Suprapubic skin (tissue), 4 donors: ENCODE measurements around the gene PLB1. TPM values are rescaled to one million over a fixed set of nuclear protein-coding genes. Genes with fewer than 3 reads are reported as not detected.

Source experiments
- DNase-seq, 2 donors: peaks; one replicate each; pipeline ENCODE4 v3.0.0-alpha.2; 2019; ENCODE audit warnings: low spot score in 2 of 2
- H3K27ac ChIP-seq: fragments of 200-600 bp; sonication (generic); one replicate; pipeline ENCODE4 v1.5.1; 2019
- H3K27me3 ChIP-seq: fragments of 200-600 bp; sonication (generic); one replicate; pipeline ENCODE4 v1.5.1; 2019
- H3K36me3 ChIP-seq: fragments of 200-600 bp; sonication (generic); one replicate; pipeline ENCODE4 v1.5.1; 2019
- H3K4me1 ChIP-seq: fragments of 200-600 bp; sonication (generic); one replicate; pipeline ENCODE4 v1.5.1; 2019
- H3K4me3 ChIP-seq: fragments of 200-600 bp; sonication (generic); one replicate; pipeline ENCODE4 v1.5.1; 2019; ENCODE audit warnings: mild to moderate bottlenecking
- H3K9me3 ChIP-seq: fragments of 200-600 bp; sonication (generic); one replicate; pipeline ENCODE4 v1.5.1; 2019
- EP300 ChIP-seq: sonication (generic); formaldehyde crosslinking; IDR thresholded peaks from one replicate; pipeline ENCODE4 v1.6.1; 2017; ENCODE audit warnings: antibody characterized with exemption
- POLR2A ChIP-seq, 2 donors: fragments of 450-650 bp; IDR thresholded peaks; one replicate each; pipeline ENCODE4 v1.6.1; 2017; ENCODE audit warnings: antibody characterized with exemption in 2 of 2, mild to moderate bottlenecking in 2 of 2, moderate library complexity in 2 of 2
- POLR2AphosphoS5 ChIP-seq, 3 donors: sonication (generic); formaldehyde crosslinking; IDR thresholded peaks; one replicate each; pipeline ENCODE4 v1.6.1; 2017; ENCODE audit warnings: antibody characterized with exemption in 3 of 3
- WGBS: methylation state at CpG from one replicate; pipeline ENCODE4 v1.1.5; 2018; 5-methylcytosine and 5-hydroxymethylcytosine counted together
- total RNA-seq, 4 donors: library from RNA; depleted of rRNA; stranded (reverse); fragments of >200 nt; gene quantifications; one replicate each; pipeline ENCODE4 v1.1.0, GENCODE V29; 2016
- TF ChIP-seq, protein P1 (sequence below), 2 donors: fragments of 200-600 bp in 1 of 2; fragments of 450-650 bp in 1 of 2; sonication (generic) in 1 of 2; IDR thresholded peaks; one replicate each; pipeline ENCODE4 v1.5.1; 2016 to 2019; ENCODE audit warnings: antibody characterized with exemption in 2 of 2, mild to moderate bottlenecking in 1 of 2, moderate library complexity in 1 of 2

Gene PLB1
- total RNA-seq, 4 donors from 2014 or later, result 3.9 to 21.6 (median 9.1) TPM

DNA sequence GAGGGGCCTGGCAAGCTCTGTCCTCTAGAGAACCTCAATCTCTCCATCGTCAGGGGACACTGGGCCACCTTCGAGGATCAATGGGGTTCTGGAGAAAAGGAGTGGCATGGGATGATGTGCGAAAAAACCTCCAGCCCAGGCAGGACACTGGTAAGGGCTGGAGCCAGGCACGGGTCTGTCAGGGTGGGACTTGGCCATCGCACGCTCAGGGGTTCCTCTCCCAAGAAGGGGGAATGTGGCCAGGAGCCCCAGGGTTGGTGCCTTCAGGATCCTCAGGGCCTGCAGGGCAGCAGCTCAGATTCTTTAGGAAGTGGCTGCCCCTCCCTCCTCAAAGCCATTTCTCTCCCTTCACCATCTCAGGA lies 46.8 kb upstream of the PLB1 start:
- Histone ChIP-seq H3K36me3 (no peaks in the 10 kb centered on the region), H3K4me1 (peaks cover 53% of the 10 kb centered on the region), H3K9me3 (no peaks in the 10 kb centered on the region), H3K4me3 (no peak overlapping the region), H3K27ac (peak overlapping the region; percentile 48), H3K27me3 (no peaks in the 10 kb centered on the region)
- DNase-seq, result peak in 1 of 2 donors; percentile 76
- WGBS, result 77% methylated on average over 6 of the region's 6 CpGs
- TF ChIP-seq, protein P1, sequence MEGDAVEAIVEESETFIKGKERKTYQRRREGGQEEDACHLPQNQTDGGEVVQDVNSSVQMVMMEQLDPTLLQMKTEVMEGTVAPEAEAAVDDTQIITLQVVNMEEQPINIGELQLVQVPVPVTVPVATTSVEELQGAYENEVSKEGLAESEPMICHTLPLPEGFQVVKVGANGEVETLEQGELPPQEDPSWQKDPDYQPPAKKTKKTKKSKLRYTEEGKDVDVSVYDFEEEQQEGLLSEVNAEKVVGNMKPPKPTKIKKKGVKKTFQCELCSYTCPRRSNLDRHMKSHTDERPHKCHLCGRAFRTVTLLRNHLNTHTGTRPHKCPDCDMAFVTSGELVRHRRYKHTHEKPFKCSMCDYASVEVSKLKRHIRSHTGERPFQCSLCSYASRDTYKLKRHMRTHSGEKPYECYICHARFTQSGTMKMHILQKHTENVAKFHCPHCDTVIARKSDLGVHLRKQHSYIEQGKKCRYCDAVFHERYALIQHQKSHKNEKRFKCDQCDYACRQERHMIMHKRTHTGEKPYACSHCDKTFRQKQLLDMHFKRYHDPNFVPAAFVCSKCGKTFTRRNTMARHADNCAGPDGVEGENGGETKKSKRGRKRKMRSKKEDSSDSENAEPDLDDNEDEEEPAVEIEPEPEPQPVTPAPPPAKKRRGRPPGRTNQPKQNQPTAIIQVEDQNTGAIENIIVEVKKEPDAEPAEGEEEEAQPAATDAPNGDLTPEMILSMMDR (IDR thresholded peaks at IDR 0.05), result no peak
- no peak for TF ChIP-seq EP300
- no peak for TF ChIP-seq POLR2A (IDR thresholded peaks at IDR 0.05)
- no peak for TF ChIP-seq POLR2AphosphoS5 (IDR thresholded peaks at IDR 0.05)

DNA sequence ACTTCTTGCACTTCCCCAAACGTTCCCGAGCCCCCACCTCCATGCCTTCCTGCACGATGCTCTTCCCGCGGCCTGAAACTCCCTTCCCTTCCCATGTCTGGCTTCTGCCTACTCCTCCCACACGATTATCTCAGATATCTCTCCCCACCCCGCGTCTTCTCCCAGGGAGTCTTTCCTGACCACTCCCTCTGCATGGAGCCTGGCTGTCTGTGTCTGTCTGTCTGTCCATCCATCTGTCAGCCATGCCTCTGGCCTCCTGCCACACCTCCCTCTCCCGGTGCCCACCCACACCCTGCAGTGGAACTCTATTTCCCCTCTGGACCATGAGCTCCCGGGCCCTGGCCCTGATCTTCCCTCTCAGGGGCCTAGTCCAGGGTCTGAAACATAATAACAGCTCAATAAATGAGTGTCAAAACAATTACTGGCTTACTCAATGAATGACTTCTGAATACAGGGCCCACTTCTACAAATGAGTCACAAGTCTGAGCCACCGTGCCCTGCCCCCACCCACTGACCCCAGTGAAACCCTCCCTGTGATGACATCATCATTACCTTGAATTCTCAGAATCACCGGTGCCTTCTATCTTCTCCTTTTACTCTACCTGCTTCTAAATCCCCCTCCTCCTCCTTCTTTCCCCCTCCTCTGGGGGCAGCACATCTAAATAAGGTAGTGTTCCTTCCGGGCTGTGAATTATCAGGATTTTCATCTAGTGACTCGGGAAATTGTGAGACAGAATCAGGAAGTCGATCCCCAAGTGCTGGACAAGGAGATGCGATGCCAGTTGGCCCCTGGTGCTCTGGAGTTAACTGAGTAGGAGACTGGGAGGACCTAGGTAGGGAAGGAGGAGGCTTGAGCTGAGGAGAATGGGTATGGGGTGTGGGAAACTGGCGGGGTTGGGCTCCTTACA lies 46.1 kb upstream of the PLB1 start:
- Histone ChIP-seq H3K4me3 (no peak overlapping the region), H3K9me3 (no peaks in the 10 kb centered on the region), H3K27ac (no peak overlapping the region), H3K4me1 (peaks cover 59% of the 10 kb centered on the region), H3K36me3 (no peaks in the 10 kb centered on the region), H3K27me3 (no peaks in the 10 kb centered on the region)
- peak; percentile 52 to 74 for DNase-seq
- 40% methylated on average over 17 of the region's 17 CpGs for WGBS
- TF ChIP-seq POLR2A (IDR thresholded peaks at IDR 0.05) (no peak), POLR2AphosphoS5 (IDR thresholded peaks at IDR 0.05) (no peak), EP300 (no peak)
- TF ChIP-seq, protein P1 (IDR thresholded peaks at IDR 0.05), result no peak

DNA sequence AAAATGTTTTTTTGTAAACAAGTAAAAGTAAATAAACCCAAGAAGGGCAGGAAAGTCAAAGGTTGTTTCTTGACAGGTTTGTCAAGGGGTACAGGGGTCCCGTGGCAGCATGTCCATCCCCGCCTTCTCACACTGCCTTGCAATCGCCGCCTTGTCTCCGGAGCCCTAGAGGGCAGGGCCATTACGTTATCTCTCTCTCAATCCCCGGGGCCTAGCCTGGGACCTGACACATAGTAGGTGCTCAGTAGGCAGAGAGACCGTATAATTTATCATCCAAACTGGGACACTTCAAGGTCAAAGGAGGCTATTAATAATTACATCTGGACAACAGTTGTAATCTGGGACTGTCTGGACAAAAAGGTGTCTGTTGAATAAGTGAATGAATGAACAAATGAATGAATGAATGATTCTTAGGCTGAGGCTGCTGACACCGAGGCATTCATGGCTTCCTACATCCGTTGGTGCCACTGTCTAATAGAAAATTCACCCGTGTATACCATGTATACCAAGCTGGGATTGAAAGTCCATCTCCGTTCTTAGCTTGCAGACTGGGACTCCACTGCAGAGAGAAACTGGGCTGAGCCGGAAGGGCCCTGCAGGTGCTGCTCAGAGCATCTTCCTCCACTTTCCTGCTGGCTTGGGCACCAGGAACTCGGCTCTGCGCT lies 44.8 kb upstream of the PLB1 start:
- Histone ChIP-seq H3K9me3 (no peaks in the 10 kb centered on the region), H3K36me3 (no peaks in the 10 kb centered on the region), H3K4me3 (no peak overlapping the region), H3K27me3 (no peaks in the 10 kb centered on the region), H3K27ac (no peak overlapping the region), H3K4me1 (peaks cover 50% of the 10 kb centered on the region)
- WGBS, result 89% methylated on average over 15 of the region's 15 CpGs
- no peak for DNase-seq
- TF ChIP-seq, protein P1 (IDR thresholded peaks at IDR 0.05), result no peak
- TF ChIP-seq POLR2AphosphoS5 (IDR thresholded peaks at IDR 0.05), result no peak
- TF ChIP-seq EP300, result no peak
- no peak for TF ChIP-seq POLR2A (IDR thresholded peaks at IDR 0.05)

DNA sequence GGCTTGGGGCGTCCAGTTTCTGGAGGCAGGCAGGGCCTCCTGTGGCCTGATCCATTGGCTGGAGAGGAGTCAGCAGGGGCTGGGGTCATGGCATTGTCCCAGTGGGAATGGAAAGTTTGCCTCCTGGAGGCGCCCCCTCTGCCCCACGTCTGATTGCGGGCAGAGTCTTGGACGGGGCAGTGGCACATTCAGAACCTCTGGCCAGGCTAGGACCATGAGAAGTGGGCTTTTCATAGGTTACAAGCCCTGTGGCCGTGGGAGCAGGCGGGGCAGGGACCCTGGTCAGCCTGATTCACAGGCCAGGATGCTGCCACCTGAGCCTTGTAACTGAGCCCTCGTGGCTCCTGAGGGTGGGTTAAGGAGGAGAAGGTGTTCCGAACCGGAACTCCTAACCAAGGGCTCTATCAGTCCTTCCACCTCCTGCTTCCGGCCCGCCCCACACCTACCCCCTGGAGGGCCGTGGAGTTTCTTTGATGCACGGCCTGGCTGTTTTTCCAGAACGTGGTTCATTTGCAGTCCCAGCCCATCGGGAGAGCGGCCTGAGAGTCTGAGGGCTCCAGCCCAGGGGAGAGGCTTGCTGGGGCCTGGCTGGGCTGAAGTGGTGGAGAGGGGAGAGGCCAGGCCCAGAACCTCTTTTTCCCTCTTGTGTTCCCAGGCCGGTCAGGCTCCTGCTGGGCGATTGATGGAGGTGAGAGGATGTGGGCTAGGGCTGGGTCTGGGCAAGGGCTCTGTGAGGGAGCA lies 43.9 kb upstream of the PLB1 start:
- Histone ChIP-seq H3K4me3 (no peak overlapping the region), H3K27ac (no peak overlapping the region), H3K4me1 (peaks cover 45% of the 10 kb centered on the region), H3K27me3 (no peaks in the 10 kb centered on the region), H3K36me3 (no peaks in the 10 kb centered on the region), H3K9me3 (no peaks in the 10 kb centered on the region)
- WGBS, result 80% methylated on average over 9 of the region's 19 CpGs
- no peak for TF ChIP-seq POLR2A (IDR thresholded peaks at IDR 0.05)
- TF ChIP-seq, protein P1 (IDR thresholded peaks at IDR 0.05), result no peak
- TF ChIP-seq POLR2AphosphoS5 (IDR thresholded peaks at IDR 0.05), result no peak
- TF ChIP-seq EP300, result no peak
- DNase-seq, result no peak
